Melanocyte of skin (primary cell): Measurements from ENCODE around the gene ATP2A2. TPM values are rescaled to one million over a fixed set of nuclear protein-coding genes. Genes with fewer than 3 reads are reported as not detected.

Experiments used
- small RNA-seq, 2 donors: library from RNA; depleted of rRNA; stranded (forward); fragments of <200 nt; gene quantifications; one replicate each; pipeline ENCODE3, GENCODE V24; 2012
- total RNA-seq, 2 donors: library from RNA; depleted of rRNA; stranded (reverse); fragments of >200 nt; gene quantifications; 2 replicates each; pipeline ENCODE4 v1.2.3, GENCODE V29; 2012

ATP2A2 gene
- 100 to 1,000 TPM; 110 to 189 TPM for total RNA-seq

GRCh38 chr12:110280779-110281548 is at the start of gene ATP2A2:
Gene ATP2A2 (plus strand): TSS chr12:110281247. CDS start chr12:110281790, 543 bp downstream.

Small RNA genes within 50 kb of the gene (small RNA-seq; reads per million reads assigned to genes)
- 0 to 0.35 reads per million in 2 donors for gene RN7SL769P

Other genes with a start within 250 kb of the ATP2A2 start
- gene C12orf76, start 232.7 kb upstream of the ATP2A2 start, total RNA-seq = 10 to 100 TPM in 1 of 2 donors, 1 to 10 TPM in 1; 8.7 to 14.8 TPM
- gene IFT81, start 156.9 kb upstream of the ATP2A2 start, total RNA-seq = 10 to 100 TPM; 16.7 to 30.3 TPM
- 10 to 100 TPM; 35.4 to 51.0 TPM for gene ANAPC7, start 122.5 kb downstream of the ATP2A2 start, total RNA-seq
- 100 to 1,000 TPM; 222 to 230 TPM for gene ARPC3, start 169.1 kb downstream of the ATP2A2 start, total RNA-seq
- gene GPN3, start 187.0 kb downstream of the ATP2A2 start, total RNA-seq = 10 to 100 TPM; 13.1 to 27.0 TPM
- 10 to 100 TPM in 1 of 2 donors, 1 to 10 TPM in 1; 8.3 to 10.7 TPM for gene FAM216A, start 187.6 kb downstream of the ATP2A2 start, total RNA-seq
- 10 to 100 TPM; 54.4 to 86.6 TPM for gene VPS29, start 220.9 kb downstream of the ATP2A2 start, total RNA-seq
- gene RAD9B, start 221.1 kb downstream of the ATP2A2 start, total RNA-seq = under 1 TPM; 0.34 to 1.00 TPM